CD4-positive, alpha-beta T cell treated with Interleukin-6 at 100 ng/mL for 8 hours (primary cell): ENCODE data around the gene C19orf33.

Experiments used
- DNase-seq: peaks from one replicate; pipeline ENCODE4 v3.0.0-alpha.2; 2020; ENCODE audit warnings: mixed read lengths, low spot score

The C19orf33 gene

DNA sequence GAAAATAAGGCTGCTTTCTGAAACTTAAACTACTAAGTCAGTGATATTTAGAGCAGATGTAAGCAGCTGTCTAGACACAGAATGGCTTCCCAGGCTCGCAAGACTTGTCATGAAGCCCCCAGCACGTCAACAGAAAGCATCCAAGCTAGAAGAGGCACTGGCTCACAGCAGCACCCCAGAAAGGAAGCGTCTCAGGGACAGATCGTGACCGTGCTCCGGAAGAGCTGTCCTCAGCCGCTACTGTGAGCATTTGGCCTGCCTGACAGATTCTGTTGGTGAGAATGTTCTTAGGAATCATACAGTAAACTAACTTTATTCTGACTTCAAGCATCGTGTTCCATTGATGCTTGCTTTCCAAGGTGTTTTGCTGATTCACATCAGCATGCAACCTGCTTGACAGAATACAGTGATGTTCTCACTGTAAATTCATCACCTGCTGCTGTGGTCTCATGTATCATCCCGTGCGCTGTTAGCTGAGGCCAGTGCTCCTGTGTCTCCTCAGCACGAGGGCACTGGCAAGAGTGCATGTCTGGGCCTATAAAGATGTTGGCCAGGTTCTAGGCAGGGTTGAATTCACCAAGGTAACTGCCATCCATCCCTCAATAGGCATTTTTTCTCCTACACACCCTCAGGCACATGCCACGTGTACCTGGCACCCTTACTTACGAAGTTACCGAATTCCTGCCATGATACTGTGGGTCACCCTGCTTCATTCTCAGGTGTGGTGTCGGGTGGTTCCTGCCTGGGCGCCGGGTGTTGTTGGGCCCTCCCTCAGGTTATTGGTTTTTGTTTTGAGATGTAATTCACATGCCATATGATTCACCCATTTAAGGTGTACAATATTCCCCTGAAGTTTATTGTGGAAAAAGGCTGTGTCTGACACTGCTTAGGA, 23.8 kb upstream of the C19orf33 start:
- DNase-seq, result no peak

DNA sequence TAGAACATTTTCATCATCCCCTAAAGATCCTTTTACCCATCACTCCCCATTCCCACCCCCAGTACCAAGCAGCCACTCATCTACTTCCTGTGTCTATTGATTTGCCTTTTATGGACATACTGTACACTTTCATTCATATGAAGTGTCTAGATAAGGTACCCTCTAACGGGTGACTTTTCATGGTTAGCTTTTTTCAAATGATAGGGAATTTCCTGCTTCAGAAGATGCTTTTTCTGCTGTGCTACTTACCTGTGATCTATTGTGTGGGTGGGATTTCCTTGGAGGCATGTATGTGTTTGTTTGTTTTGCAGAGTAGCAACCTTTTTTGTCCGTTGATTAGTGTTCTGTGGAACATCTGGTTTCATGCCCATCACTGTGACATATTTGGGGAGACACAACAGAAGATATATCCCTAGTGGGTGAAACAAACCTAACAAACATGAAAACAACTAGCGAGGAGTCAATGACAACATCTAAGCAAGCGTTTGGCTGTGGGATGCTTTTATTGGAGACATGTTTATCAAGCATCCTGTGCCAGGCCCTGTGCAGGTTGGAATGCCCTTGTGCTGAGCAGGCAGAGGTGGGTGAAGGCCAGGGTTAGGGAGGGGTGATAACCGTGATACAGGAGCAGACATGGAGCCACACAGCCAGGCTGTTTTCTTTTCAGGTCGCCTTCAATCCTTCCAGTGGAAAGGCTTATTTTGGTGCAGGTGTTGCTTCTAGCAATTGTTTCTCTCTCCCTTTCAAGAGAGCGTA, 22.1 kb upstream of the C19orf33 start:
- no peak for DNase-seq

DNA sequence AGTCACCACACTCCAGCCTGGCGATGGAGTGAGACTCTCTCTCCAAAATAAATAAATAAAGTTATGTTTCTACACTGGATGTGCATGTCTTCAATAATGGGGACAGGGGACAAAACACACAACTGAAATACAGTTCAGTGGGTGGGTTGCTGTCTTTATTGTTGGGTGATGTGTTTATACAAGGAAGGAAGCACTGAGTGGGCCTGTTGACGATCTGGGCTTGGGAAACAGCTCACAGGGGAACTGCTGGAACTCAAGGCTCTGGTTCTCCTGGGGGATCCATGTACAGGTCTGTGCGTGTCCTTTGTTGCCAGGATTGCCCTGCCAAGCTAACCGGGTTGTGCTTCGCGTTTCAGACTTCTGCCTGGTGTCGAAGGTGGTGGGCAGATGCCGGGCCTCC, 20.8 kb upstream of the C19orf33 start:
- DNase-seq, result no peak

DNA sequence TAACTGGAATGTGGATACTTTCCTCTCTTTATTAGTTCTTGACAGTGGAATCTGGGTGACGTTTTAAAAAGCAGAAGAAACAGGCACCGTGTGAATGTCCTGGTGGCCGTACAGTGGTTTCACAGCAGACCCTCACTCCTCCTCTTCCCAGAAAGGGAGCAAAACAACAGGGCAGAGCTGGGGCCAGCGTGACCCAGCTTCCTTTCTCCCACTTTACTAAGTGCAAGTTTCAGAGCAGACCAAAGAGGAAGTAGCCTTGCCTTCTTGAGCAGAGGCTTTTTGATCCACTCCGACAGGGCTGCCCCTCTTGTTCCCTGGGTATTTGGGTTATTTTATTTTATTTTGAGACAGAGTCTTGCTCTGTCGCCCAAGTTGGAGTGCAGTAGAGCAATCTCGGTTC, 19.6 kb upstream of the C19orf33 start:
- DNase-seq, result no peak

DNA sequence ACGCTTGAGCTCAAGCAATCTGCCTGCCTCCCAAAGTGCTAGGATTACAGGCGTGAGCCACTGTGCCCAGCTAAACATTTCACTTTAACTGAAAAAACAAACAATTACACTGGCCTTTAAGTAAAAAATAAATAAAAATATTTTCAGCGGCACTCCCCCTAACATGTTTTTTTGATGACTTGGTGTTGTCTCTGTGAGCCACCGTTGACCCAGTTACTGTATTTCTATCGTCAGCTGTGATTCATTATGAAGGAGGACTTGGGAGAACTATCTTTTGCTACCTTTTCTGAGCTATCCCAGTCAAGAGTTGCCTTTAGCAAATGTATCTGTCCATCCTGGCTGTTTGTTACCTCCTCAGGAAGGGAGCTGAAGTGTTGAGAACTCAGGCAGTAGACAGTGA, 18.5 kb upstream of the C19orf33 start:
- no peak for DNase-seq

DNA sequence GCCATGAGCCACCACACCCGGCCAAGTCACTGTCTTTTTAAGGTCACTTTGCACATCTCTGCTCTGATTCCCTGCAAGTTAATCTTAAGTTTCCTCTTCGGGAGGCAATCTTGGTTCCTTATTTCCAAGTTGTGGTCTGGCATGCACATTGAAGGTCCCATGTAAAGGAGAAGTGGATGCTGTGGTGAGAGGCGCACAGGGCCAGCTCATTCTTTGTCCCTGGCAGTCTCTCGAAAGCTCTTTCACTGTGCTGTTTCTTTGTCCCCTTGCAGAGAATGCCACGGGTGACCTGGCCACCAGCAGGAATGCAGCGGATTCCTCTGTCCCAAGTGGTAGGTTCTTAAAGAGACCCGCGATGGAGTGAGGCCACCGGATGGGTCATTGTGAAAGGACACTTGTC, 16.4 kb upstream of the C19orf33 start:
- DNase-seq, result no peak

DNA sequence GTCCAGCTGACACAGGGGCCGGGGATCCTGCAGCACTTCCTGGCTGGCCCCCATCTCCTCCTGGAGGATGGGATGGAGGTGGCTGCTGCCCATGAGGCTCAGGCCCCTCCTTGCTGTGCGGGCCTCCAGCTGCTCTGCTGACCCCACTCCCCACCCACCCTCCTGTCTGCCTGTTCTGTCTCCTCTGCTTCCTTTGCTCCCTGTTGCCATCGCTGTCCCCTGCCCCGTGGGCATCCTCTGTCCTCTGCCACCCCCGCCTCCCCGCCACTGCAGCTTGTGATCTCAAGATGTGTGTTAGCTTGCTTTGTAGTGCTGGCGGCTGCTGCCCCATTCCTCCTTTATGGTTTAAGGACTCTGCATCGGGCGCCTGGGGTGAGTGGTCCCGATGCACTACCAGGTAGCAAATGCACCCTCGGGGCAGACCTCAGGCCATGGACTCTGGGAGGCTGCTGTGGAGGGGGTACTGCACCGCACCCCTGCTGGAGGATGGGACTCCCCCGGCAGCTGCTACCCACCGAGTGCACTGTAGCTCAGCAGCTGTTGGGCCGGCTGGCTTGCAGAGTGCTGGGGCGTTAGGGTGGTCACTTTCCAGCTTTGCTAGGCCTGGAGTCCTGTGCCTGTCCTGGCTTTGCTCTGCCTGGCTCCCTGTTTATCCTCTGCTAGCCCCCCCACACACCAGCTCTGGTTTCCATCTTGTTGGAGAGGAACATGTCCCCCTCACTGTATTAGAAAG, 15.8 kb upstream of the C19orf33 start:
- no peak for DNase-seq

DNA sequence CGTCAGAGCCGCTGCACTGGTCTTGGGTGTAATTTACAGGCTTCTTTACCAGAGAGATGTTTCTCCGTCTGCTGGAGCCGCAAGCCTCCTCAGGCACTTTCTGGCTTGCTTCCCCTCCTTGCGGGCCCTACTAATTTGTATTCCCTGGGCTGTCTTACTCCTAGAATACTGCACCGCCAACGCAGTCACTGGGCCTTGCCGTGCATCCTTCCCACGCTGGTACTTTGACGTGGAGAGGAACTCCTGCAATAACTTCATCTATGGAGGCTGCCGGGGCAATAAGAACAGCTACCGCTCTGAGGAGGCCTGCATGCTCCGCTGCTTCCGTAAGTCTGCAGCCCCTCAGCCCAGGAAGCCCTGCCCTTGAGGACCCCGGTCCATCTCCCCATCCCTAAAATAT, 14.1 kb upstream of the C19orf33 start:
- no peak for DNase-seq

DNA sequence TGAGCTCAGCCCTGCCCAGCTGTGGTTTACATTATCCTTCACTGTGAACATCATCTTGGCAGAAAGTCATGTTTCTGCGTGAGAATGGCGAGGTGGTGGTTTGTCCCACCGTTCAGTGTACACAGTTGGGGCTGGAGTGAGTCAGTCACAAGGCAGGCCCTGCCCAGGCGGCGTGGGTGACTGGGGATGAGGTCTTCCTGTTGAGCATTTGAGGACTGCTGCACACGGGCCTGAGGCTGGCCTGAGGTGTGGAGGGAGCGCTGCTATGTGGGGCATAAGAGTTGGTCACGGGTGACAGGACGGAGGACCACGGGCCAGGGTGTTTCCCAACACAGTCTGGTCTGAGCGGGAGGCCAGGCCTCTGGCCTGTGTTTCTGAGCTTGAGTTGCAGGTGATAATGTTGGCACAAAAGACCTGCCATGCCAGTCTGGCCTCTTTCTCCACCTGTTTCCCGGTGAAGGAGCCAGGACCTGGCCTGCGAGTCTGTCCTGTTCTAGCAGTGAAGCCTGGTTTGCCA, 13.4 kb upstream of the C19orf33 start:
- DNase-seq, result no peak

DNA sequence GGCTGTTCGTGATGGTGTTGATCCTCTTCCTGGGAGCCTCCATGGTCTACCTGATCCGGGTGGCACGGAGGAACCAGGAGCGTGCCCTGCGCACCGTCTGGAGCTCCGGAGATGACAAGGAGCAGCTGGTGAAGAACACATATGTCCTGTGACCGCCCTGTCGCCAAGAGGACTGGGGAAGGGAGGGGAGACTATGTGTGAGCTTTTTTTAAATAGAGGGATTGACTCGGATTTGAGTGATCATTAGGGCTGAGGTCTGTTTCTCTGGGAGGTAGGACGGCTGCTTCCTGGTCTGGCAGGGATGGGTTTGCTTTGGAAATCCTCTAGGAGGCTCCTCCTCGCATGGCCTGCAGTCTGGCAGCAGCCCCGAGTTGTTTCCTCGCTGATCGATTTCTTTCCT, 12.2 kb upstream of the C19orf33 start:
- no peak for DNase-seq

DNA sequence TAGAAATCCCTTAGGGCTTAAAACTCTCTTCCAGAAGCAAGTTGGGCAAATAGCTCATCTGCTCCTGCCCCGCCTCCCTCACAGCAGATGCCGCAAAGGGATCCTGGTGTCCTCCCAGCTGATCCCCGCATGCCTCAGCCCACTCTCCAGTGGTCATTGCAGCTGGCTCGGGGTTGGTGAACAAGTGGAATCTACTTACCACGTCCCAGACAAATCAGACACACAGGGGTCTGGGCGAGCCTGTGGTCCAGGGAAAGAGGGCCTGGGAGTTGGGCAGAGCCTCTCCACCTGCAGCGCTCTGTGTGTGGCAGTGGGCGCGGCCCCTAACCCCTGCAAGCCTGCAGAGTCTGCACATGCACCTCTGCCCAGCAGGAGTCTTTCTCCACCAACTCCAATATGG, 10.8 kb upstream of the C19orf33 start:
- no peak for DNase-seq

DNA sequence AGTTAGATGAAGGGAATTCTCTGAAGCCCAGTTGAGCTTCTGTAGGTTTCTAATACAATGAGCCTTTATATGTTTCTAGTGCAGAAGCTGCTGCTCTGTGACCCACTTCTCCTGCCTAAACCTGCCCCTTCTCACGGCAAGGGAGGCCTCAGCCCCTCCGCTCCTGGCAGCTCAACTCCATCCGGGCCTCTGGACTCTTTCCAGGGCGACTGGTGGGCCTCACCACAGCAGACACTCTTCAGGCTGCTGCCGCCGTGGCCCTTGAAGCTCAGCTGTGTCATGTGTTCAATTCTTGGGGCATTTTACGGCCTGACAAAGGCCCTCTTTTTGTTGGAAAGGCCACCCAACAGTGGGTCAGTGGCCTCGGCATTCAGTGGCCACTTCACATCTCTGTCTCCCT, 10.0 kb upstream of the C19orf33 start:
- no peak for DNase-seq

DNA sequence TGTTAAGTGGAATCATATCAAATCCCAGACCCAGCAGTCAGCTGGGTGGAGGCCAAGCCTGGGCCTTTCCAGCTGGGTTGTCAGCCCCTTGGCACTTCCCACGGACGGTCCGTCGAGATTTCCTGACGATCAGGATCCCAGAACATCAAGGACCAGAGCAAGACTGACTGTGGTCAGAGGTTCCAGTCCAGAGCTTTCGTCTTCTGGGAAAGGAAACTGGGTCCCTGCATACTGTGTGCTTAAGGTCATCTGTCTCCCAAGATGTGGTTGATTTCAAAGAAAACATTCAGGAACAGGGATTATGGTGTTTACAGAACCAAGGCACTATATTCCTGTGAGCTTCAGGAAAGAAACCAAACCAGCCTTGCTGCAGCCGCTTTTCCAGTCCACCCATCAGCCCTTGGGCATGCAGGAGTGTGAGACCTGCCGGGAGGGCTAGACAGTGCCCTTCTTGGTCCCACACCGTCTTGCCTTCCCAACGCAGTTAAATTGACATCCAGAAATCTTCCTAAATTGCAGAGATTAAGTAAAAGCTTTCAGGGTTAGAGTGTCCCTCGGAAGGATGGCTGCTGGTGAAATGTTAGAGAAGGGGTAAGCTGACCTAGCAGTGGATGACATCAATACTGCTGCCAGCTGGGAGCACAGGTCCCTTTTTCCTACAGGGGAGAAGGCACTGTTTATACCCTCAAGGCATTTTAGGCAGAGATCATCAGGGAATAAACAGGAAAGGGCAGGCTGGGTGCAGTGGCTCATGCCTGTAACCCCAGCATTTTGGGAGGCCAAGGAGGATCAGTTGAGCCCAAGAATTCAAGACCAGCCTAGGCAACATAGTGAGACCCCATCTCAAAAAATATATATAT, 5.0 kb upstream of the C19orf33 start:
- no peak for DNase-seq

DNA sequence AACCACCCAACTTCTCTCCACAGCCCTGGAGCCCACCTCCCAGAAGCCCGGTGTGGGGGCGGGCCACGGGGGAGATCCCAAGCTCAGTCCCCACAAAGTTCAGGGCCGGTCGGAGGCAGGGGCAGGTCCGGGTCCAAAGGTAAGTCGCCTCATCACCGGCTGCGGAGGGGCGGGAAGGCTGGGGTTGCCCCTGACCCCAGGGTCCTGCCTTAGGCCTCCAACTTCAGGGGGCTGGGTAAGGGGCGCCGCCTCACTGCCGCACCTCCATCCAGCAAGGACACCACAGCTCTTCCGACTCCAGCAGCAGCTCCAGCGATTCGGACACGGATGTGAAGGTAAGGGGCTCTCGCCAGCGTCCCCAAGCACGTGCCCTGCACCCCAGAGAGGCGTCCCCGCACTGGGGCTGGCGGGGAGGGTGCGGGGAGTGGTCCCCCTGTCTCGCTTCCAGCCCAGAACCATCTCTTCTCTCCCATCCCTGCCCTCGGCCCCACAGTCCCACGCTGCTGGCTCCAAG, 358 bp downstream of the C19orf33 start:
- DNase-seq, result no peak

DNA sequence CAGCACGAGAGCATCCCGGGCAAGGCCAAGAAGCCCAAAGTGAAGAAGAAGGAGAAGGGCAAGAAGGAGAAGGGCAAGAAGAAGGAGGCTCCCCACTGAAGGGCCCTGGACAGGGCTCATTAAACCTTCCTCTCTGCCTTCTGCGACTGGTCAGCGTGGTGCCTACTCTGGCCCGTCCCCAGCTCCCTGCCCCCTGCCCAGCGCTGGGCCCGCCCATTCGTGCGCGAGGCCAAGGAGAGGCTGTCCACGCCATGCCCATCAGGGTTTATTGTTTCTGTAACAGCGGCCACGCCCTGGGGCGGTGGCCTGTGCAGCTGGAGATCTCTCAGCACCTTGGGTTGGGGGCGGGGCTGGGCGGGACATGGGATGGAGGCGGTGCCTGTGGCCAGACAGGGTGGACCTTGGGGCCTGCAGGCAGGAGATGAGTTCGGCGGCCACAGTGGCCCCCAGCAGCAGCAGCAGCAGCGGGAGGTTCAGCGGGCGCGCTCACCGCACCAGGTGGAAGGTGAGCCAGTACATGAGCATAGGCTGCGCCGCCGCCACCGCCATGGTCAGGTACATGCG, 897 bp downstream of the C19orf33 start:
- no peak for DNase-seq

DNA sequence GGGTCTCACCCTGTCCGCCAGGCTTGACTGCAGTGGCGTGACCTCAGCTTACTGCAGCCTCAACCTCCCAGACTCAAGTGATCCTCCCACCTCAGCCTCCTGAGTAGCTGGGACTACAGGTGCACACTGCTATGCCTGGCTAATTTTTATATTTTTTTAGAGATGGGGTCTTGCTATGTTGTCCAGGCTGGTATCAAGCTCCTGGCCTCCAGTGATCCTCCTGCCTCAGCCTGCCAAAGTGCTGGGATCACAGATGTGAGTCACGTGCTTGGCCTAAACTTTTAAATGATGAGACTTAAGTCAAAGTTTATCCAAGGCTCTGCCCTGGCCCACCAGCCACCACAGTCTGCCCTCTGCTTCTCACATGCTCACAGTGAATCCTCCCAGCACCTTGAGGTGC, 2.2 kb downstream of the C19orf33 start:
- no peak for DNase-seq

DNA sequence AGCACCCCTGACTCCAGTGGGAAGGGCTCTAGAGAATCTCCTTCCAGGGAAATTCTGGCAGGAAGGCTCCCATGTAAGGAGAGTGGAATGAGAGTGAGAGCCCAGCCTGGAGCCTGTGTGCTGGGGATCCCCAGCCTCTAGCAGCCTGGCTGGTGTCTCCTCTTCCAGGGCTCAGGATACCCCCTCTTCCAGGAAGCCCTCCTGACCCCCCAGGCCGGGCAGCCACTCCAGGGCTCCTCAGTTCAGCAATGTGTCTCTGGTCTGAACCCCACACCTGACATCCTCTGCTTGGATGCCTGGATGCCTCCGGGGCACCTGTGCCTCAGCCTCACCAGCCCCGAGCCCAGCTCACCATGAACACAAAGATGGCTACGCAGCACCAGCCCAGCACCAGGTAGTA, 3.0 kb downstream of the C19orf33 start:
- no peak for DNase-seq

DNA sequence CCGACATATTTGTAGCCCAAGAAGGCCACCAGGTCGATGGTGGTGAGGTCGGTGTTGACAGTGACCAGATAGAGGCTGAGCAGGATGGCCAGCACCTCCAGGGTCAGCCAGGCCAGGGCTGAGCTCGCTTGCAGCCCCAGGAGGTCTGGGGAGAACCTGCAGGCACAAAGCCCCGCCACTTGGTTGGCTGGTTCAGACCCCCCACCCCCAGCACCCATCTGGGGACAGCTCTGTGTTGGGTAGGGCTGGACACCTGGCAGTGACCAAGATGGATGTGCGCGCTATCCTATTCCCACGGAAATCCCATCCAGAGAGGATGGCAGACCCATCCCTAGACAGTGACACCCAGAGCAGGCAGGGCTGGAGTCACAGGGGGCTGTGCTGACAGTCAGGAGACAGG, 3.5 kb downstream of the C19orf33 start:
- no peak for DNase-seq

DNA sequence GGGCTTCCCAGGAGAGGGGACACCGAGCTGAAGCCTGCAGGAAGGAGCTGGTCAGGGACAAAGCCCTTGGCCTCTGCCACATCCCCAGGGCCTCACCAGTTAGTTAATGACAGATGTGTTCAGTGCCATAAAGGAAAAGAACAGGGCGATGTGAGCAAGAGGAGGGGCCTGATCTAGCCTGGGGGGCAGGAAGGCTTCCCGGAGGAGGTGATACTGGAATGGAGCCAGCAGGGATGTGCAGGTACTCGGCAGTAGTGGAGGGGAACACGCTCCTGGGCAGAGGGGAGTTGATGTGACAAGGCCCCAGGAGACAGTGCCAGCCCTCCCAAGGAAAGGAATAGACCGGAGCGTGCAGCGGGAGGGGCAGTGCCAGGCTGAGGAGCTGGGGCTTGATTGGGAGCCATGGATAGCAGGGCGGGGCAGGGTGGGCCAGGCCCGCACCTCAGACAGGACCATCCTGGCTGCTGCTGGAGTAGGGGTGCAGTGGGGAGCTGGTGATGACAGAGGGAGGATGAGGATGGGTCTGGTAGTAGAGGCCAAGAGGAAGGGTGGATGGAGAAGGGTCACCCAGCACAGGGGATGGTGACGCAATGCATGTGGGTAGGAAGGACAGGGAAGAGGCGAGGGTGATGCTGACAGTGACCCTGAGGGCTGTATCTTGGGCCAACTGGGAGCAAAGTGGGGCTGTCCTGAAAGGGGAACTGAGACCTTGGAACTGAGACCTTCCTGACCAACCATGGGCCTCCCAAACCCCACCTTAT, 4.1 kb downstream of the C19orf33 start:
- no peak for DNase-seq

DNA sequence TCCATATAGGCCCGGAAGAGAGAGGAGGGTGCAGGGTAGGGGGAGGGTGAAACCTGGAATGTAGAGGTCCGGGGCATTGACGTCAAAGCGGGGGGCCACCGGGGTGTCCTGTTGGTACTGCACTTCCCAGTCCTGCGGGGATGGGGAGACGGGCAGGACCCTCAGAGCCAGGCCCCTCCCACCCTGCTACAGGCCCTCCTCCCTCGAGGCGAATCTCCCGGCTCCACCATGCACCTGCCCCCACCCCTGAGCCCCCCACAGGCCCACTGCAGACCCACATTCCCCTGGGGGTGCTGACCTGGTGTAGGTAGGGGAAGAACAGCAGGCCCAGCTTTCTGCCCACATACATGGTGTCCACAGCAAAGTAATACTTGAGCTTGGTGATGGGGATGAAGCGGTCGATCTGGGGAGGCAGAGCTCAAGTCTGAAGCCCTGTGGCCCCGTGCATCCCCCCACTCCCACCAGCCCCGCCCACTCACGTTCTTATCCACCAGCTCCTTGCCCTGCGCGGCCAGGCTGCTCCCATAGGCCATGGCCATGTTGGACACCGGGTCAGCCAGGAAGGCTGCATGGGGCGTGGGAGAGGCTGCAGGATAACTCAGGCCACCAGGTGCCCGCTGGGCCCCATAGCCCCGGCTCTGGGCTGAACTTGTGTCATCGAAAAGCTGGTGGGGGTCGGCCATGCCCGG, 5.0 kb downstream of the C19orf33 start:
- DNase-seq, result no peak
